NCI-H1105 (cell line): ENCODE measurements around the gene PCP2.

Experiments used
- DNase-seq: peaks from one replicate; lab custom pipeline; 2025; lab: John Stamatoyannopoulos, UW

Gene PCP2

GRCh38 chr19:7618771-7619510, 14.6 kb downstream of the PCP2 start:
- DNase-seq, result no peak

- no peak for DNase-seq
These were observed 15.2 kb downstream of the PCP2 start for GRCh38 chr19:7618348-7618747.

GRCh38 chr19:7617735-7618134, 15.8 kb downstream of the PCP2 start:
- no peak for DNase-seq

- DNase-seq, result no peak
These were observed 16.3 kb downstream of the PCP2 start for GRCh38 chr19:7617172-7617571.

- no peak for DNase-seq
These were observed 18.4 kb downstream of the PCP2 start for GRCh38 chr19:7614859-7615741.

GRCh38 chr19:7612282-7613274, 20.9 kb downstream of the PCP2 start:
- no peak for DNase-seq

GRCh38 chr19:7611541-7612279, 21.8 kb downstream of the PCP2 start:
- no peak for DNase-seq

GRCh38 chr19:7610491-7611240, 22.9 kb downstream of the PCP2 start:
- DNase-seq, result no peak

- no peak for DNase-seq
These were observed 25.5 kb downstream of the PCP2 start for GRCh38 chr19:7607874-7608560.

GRCh38 chr19:7607212-7607873, 26.2 kb downstream of the PCP2 start:
- DNase-seq, result no peak

- DNase-seq, result no peak
These were observed 27.2 kb downstream of the PCP2 start for GRCh38 chr19:7606289-7606688.

- no peak for DNase-seq
These were observed 27.9 kb downstream of the PCP2 start for GRCh38 chr19:7605490-7606222.

GRCh38 chr19:7603919-7604318, 29.6 kb downstream of the PCP2 start:
- DNase-seq, result no peak

GRCh38 chr19:7602935-7603497, 30.5 kb downstream of the PCP2 start:
- no peak for DNase-seq

GRCh38 chr19:7602240-7602934, 31.1 kb downstream of the PCP2 start:
- DNase-seq, result no peak

GRCh38 chr19:7600721-7601120, 32.8 kb downstream of the PCP2 start:
- DNase-seq, result no peak

GRCh38 chr19:7598180-7598579, 35.3 kb downstream of the PCP2 start:
- no peak for DNase-seq

- DNase-seq, result no peak
These were observed 35.8 kb downstream of the PCP2 start for GRCh38 chr19:7597689-7598088.
